ENCODE data around the gene ANXA2R.

DNA sequence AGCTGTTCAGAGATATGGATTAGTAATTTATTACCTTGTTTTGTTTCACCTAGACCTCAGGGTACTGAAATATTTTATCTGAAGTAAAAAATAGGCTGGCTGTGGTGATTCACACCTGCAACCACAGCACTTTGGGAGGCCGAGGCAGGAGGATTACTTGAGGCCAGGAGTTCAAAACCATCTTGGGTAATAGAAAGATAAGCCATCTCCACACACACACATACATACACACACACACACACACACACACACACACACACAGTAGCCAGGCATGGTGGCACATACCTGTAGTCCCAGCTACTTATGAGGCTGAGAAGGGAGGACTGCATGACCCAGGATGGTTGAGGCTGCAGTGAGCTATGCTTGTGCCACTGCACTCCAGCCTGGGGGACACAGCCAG is 3.7 kb downstream of the ANXA2R start:
- TF ChIP-seq, protein P1, sequence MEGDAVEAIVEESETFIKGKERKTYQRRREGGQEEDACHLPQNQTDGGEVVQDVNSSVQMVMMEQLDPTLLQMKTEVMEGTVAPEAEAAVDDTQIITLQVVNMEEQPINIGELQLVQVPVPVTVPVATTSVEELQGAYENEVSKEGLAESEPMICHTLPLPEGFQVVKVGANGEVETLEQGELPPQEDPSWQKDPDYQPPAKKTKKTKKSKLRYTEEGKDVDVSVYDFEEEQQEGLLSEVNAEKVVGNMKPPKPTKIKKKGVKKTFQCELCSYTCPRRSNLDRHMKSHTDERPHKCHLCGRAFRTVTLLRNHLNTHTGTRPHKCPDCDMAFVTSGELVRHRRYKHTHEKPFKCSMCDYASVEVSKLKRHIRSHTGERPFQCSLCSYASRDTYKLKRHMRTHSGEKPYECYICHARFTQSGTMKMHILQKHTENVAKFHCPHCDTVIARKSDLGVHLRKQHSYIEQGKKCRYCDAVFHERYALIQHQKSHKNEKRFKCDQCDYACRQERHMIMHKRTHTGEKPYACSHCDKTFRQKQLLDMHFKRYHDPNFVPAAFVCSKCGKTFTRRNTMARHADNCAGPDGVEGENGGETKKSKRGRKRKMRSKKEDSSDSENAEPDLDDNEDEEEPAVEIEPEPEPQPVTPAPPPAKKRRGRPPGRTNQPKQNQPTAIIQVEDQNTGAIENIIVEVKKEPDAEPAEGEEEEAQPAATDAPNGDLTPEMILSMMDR (conservative IDR thresholded peaks at IDR 0.05), result no peak
- TF ChIP-seq EZH2 (IDR thresholded peaks at IDR 0.05; ENCODE audit: low read depth), result no peak

All from PC-9 (cell line).